Mesenchymal stem cell (in vitro differentiated cells and primary cell): Measurements from ENCODE around the gene STAB1.

Experiments used
- DNase-seq: peaks from one replicate; pipeline ENCODE4 v3.0.0-alpha.2; 2013
- H2AFZ ChIP-seq: one replicate; pipeline ENCODE4 v1.6.1; 2013; ENCODE audit warnings: low read depth, mild to moderate bottlenecking, control low read depth, inconsistent platforms, low read length, moderate library complexity
- H2AK5ac ChIP-seq: 2 replicates; pipeline ENCODE4 v1.6.1; 2013; ENCODE audit warnings: low read length, moderate library complexity, mild to moderate bottlenecking, inconsistent platforms; ENCODE audit not compliant: severe bottlenecking
- H2BK120ac ChIP-seq: one replicate; pipeline ENCODE4 v1.6.1; 2013; ENCODE audit warnings: low read depth, mild to moderate bottlenecking, inconsistent platforms, low read length, moderate library complexity
- H2BK12ac ChIP-seq, 2 experiments: one replicate each; pipeline ENCODE4 v1.6.1; 2013; ENCODE audit warnings: inconsistent platforms in 2 of 2, low read length in 2 of 2, mild to moderate bottlenecking in 2 of 2, moderate library complexity in 2 of 2, control low read depth in 1 of 2
- H2BK15ac ChIP-seq: one replicate; pipeline ENCODE4 v1.6.1; 2013; ENCODE audit warnings: mild to moderate bottlenecking, low read depth, inconsistent platforms; ENCODE audit not compliant: poor library complexity, severe bottlenecking
- H2BK5ac ChIP-seq: 2 replicates; pipeline ENCODE4 v1.6.1; 2013; ENCODE audit warnings: low read depth, mild to moderate bottlenecking, low read length, control low read depth, inconsistent platforms; ENCODE audit not compliant: poor library complexity, severe bottlenecking
- H3K14ac ChIP-seq, 2 experiments: one replicate each; pipeline ENCODE4 v1.6.1; 2013; ENCODE audit warnings: inconsistent platforms in 2 of 2, low read length in 2 of 2, control low read depth in 1 of 2, mild to moderate bottlenecking in 1 of 2, moderate library complexity in 1 of 2
- H3K18ac ChIP-seq, 2 experiments: one replicate each; pipeline ENCODE4 v1.6.1; 2013; ENCODE audit warnings: inconsistent platforms in 2 of 2, low read length in 2 of 2, control low read depth in 1 of 2, low read depth in 1 of 2, mild to moderate bottlenecking in 1 of 2
- H3K23ac ChIP-seq, 2 experiments: one replicate each; pipeline ENCODE4 v1.6.1; 2013; ENCODE audit warnings: inconsistent platforms in 2 of 2, low read length in 2 of 2, mild to moderate bottlenecking in 2 of 2, moderate library complexity in 2 of 2, control low read depth in 1 of 2
- H3K27ac ChIP-seq: 2 replicates; pipeline ENCODE4 v1.5.1; 2013; ENCODE audit warnings: mild to moderate bottlenecking, moderate library complexity, low read length, control low read depth, inconsistent platforms; ENCODE audit not compliant: poor library complexity, severe bottlenecking
- H3K27me3 ChIP-seq, 2 experiments: 2 replicates each; pipeline versions ENCODE4 v1.6.1 to v1.7.0; 2013; ENCODE audit warnings: low read length in 2 of 2, mild to moderate bottlenecking in 2 of 2, moderate library complexity in 2 of 2, control low read depth in 1 of 2, inconsistent platforms in 1 of 2; ENCODE audit not compliant: control insufficient read depth in 1 of 2, insufficient read depth in 1 of 2
- H3K36me3 ChIP-seq, 2 experiments: 2 replicates each; pipeline versions ENCODE4 v1.6.1 to v1.7.0; 2013; ENCODE audit warnings: low read length in 2 of 2, control low read depth in 1 of 2, inconsistent platforms in 1 of 2, low read depth in 1 of 2, mild to moderate bottlenecking in 1 of 2; ENCODE audit not compliant: insufficient read depth in 2 of 2, control insufficient read depth in 1 of 2
- H3K4ac ChIP-seq, 2 experiments: one replicate each; pipeline ENCODE4 v1.6.1; 2013; ENCODE audit warnings: inconsistent platforms in 2 of 2, low read length in 2 of 2, mild to moderate bottlenecking in 2 of 2, moderate library complexity in 2 of 2, control low read depth in 1 of 2, low read depth in 1 of 2
- H3K4me1 ChIP-seq: 2 replicates; pipeline ENCODE4 v1.6.1; 2013; ENCODE audit warnings: low read depth, low read length, control low read depth; ENCODE audit not compliant: control insufficient read depth, insufficient read depth
- H3K4me2 ChIP-seq: 2 replicates; pipeline ENCODE4 v1.6.1; 2013; ENCODE audit warnings: low read length, mild to moderate bottlenecking, inconsistent platforms; ENCODE audit not compliant: poor library complexity, severe bottlenecking
- H3K4me3 ChIP-seq, 2 experiments: 2 replicates each; pipeline versions ENCODE4 v1.5.1 to v1.7.0; 2013; ENCODE audit warnings: low read length in 2 of 2, mild to moderate bottlenecking in 2 of 2, control low read depth in 1 of 2, low read depth in 1 of 2; ENCODE audit not compliant: insufficient read depth in 1 of 2
- H3K79me1 ChIP-seq: replicated peaks from 2 replicates; pipeline ENCODE4 v1.6.1; 2013; ENCODE audit warnings: mild to moderate bottlenecking, control low read depth, low read length, inconsistent platforms; ENCODE audit not compliant: poor library complexity, severe bottlenecking
- H3K9ac ChIP-seq: 2 replicates; pipeline ENCODE4 v1.7.0; 2013; ENCODE audit warnings: mild to moderate bottlenecking, low read length, moderate library complexity
- H3K9me3 ChIP-seq: 2 replicates; pipeline ENCODE4 v1.7.0; 2013; ENCODE audit warnings: mild to moderate bottlenecking, low read length; ENCODE audit not compliant: control insufficient read depth
- H4K8ac ChIP-seq: one replicate; pipeline ENCODE4 v1.6.1; 2013; ENCODE audit warnings: inconsistent platforms, mild to moderate bottlenecking, low read length, moderate library complexity
- H4K91ac ChIP-seq: one replicate; pipeline ENCODE4 v1.6.1; 2013; ENCODE audit warnings: mild to moderate bottlenecking, low read length, inconsistent platforms
- WGBS: methylation state at CpG from one replicate; pipeline ENCODE4 v1.1.7; 2013; ENCODE audit warnings: mixed read lengths; 5-methylcytosine and 5-hydroxymethylcytosine counted together

Gene STAB1

GRCh38 chr3:52452570-52453221 lies 42.4 kb upstream of the STAB1 start:
- 86% methylated on average over 11 of the region's 11 CpGs for WGBS
- H2BK15ac ChIP-seq: no peak overlapping the region

GRCh38 chr3:52453496-52454249 lies 41.5 kb upstream of the STAB1 start, which contains the start of gene TNNC1:
TSS of gene TNNC1 (minus strand) at chr3:52454041. CDS start at chr3:52454015, 26 bp downstream.
- Histone ChIP-seq H3K18ac (no peak within 1 kb of the TSS), H3K27me3 (no peaks in the 10 kb centered on the region), H3K9ac (peak within 1 kb of the TSS; percentile 92), H2BK5ac (no peak within 1 kb of the TSS), H3K4ac (peak within 1 kb of the TSS in 1 of 2 experiments; percentile 64), H4K91ac (peak within 1 kb of the TSS; percentile 2), H3K4me2 (no peak within 1 kb of the TSS), H3K27ac (no peak within 1 kb of the TSS), H2BK120ac (no peak within 1 kb of the TSS), H3K9me3 (no peaks in the 10 kb centered on the region), H4K8ac (peak within 1 kb of the TSS; percentile 59), H2AK5ac (peak within 1 kb of the TSS; percentile 29), H3K4me3 (peak within 1 kb of the TSS; percentile 75 to 96), H2AFZ (peak within 1 kb of the TSS; percentile 33), H3K79me1 (peaks cover 6% of the 10 kb centered on the region), H3K4me1 (peaks cover 34% of the 10 kb centered on the region), H3K23ac (no peak within 1 kb of the TSS), H3K36me3 (peaks cover 11 to 12% of the 10 kb centered on the region in 2 experiments), H3K14ac (no peak within 1 kb of the TSS), H2BK12ac (peak within 1 kb of the TSS; percentile 19 to 61), H2BK15ac (peak within 1 kb of the TSS; percentile 78)
- no peak for DNase-seq
- 56% methylated on average over 16 of the region's 16 CpGs for WGBS

More at GRCh38 chr3:52452570-52453221, 42.4 kb upstream of the STAB1 start:
- H3K9me3 ChIP-seq: no peaks in the 10 kb centered on the region
- no peak overlapping the region for H3K4me3 ChIP-seq
- H2AK5ac ChIP-seq: peak overlapping the region; percentile 29
- no peak overlapping the region for H3K4ac ChIP-seq
- H3K27me3 ChIP-seq: no peaks in the 10 kb centered on the region
- no peak overlapping the region for H4K8ac ChIP-seq
- no peak overlapping the region for H4K91ac ChIP-seq
- peaks cover 33% of the 10 kb centered on the region for H3K4me1 ChIP-seq
- H2BK12ac ChIP-seq: no peak overlapping the region
- peaks cover 2 to 5% of the 10 kb centered on the region in 2 experiments for H3K36me3 ChIP-seq
- no peak overlapping the region for H3K9ac ChIP-seq
- H3K27ac ChIP-seq: no peak overlapping the region
- no peaks in the 10 kb centered on the region for H3K79me1 ChIP-seq
- no peak overlapping the region for H2AFZ ChIP-seq
- no peak overlapping the region for H3K4me2 ChIP-seq
- H3K18ac ChIP-seq: no peak overlapping the region
- H3K23ac ChIP-seq: no peak overlapping the region
- H3K14ac ChIP-seq: no peak overlapping the region
- no peak overlapping the region for H2BK120ac ChIP-seq
- no peak for DNase-seq
- H2BK5ac ChIP-seq: no peak overlapping the region

- Histone ChIP-seq H3K27me3 (no peaks in the 10 kb centered on the region), H3K23ac (no peak overlapping the region), H2AK5ac (peak overlapping the region; percentile 21), H3K9me3 (no peaks in the 10 kb centered on the region), H4K91ac (no peak overlapping the region), H3K27ac (no peak overlapping the region), H2BK120ac (no peak overlapping the region), H3K18ac (no peak overlapping the region), H2AFZ (no peak overlapping the region), H3K4me1 (peaks cover 34% of the 10 kb centered on the region), H2BK5ac (no peak overlapping the region), H4K8ac (peak overlapping the region; percentile 59), H3K14ac (no peak overlapping the region), H3K4me3 (peak overlapping the region in 1 of 2 experiments; percentile 96), H3K4ac (no peak overlapping the region), H3K36me3 (peaks cover 18 to 19% of the 10 kb centered on the region in 2 experiments), H2BK12ac (peak overlapping the region; percentile 19 to 61), H3K9ac (peak overlapping the region; percentile 92), H3K79me1 (peaks cover 10% of the 10 kb centered on the region), H2BK15ac (peak overlapping the region; percentile 78), H3K4me2 (no peak overlapping the region)
- DNase-seq: no peak
- 83% methylated on average over 8 of the region's 8 CpGs for WGBS
Observed at GRCh38 chr3:52454250-52454937, 40.7 kb upstream of the STAB1 start.

- Histone ChIP-seq H4K91ac (peak overlapping the region; percentile 53), H3K9me3 (no peaks in the 10 kb centered on the region), H4K8ac (peak overlapping the region; percentile 92), H3K9ac (peak overlapping the region; percentile 92), H3K4ac (peak overlapping the region; percentile 50 to 64), H3K4me1 (peaks cover 30% of the 10 kb centered on the region), H3K18ac (peak overlapping the region; percentile 74 to 76), H2AFZ (peak overlapping the region; percentile 33), H3K4me2 (peak overlapping the region; percentile 59), H2BK12ac (peak overlapping the region; percentile 61 to 68), H2BK5ac (no peak overlapping the region), H3K27me3 (no peaks in the 10 kb centered on the region), H3K4me3 (peak overlapping the region; percentile 75 to 96), H2BK15ac (peak overlapping the region; percentile 91), H3K36me3 (peaks cover 18 to 23% of the 10 kb centered on the region in 2 experiments), H3K23ac (no peak overlapping the region), H3K27ac (no peak overlapping the region), H3K14ac (peak overlapping the region in 1 of 2 experiments; percentile 26), H2BK120ac (no peak overlapping the region), H2AK5ac (peak overlapping the region; percentile 24), H3K79me1 (peaks cover 10% of the 10 kb centered on the region)
- no peak for DNase-seq
- WGBS: 87% methylated on average over 11 of the region's 11 CpGs
Observed at GRCh38 chr3:52454938-52455282, 40.2 kb upstream of the STAB1 start.
